Karpas-422 (cell line): Measurements from ENCODE around the gene CNTNAP4. TPM values are rescaled to one million over a fixed set of nuclear protein-coding genes. Genes with fewer than 3 reads are reported as not detected.

Experiments used
- DNase-seq: peaks from one replicate; pipeline ENCODE4 v3.0.0-alpha.2; 2015
- H2AFZ ChIP-seq: fragments of 200-600 bp; sonication (generic); 2 replicates; pipeline ENCODE4 v1.6.1; 2014; ENCODE audit warnings: antibody characterized with exemption, low read length, mixed read lengths
- H3K27ac ChIP-seq: fragments of 200-600 bp; sonication (generic); 2 replicates; pipeline ENCODE4 v1.5.1; 2014; ENCODE audit warnings: mild to moderate bottlenecking, low read length, moderate library complexity
- H3K27me3 ChIP-seq: fragments of 200-600 bp; sonication (generic); 2 replicates; pipeline ENCODE4 v1.6.1; 2014; ENCODE audit warnings: low read length, mixed read lengths
- H3K36me3 ChIP-seq: fragments of 200-600 bp; sonication (generic); 2 replicates; pipeline ENCODE4 v1.6.1; 2014; ENCODE audit warnings: low read length, mixed read lengths; ENCODE audit not compliant: insufficient read depth
- H3K4me1 ChIP-seq: fragments of 200-600 bp; sonication (generic); 2 replicates; pipeline ENCODE4 v1.6.1; 2014; ENCODE audit warnings: mild to moderate bottlenecking, low read length, mixed read lengths
- H3K4me2 ChIP-seq: fragments of 200-600 bp; sonication (generic); 2 replicates; pipeline ENCODE4 v1.6.1; 2014; ENCODE audit warnings: low read length, low read depth, mild to moderate bottlenecking; ENCODE audit not compliant: poor library complexity, severe bottlenecking
- H3K4me3 ChIP-seq: fragments of 200-600 bp; sonication (generic); 2 replicates; pipeline ENCODE4 v1.5.1; 2014; ENCODE audit warnings: mild to moderate bottlenecking, antibody characterized with exemption, low read length, mixed read lengths
- H3K79me2 ChIP-seq: fragments of 200-600 bp; sonication (generic); 2 replicates; pipeline ENCODE4 v1.6.1; 2014; ENCODE audit warnings: mild to moderate bottlenecking, low read length, mixed read lengths
- H3K9ac ChIP-seq: fragments of 200-600 bp; sonication (generic); 2 replicates; pipeline ENCODE4 v1.6.0; 2014; ENCODE audit warnings: low read length
- H3K9me2 ChIP-seq: fragments of 200-600 bp; sonication (generic), shearing (Covaris generic); replicated peaks from 2 replicates; pipeline ENCODE4 v1.6.0; 2014; ENCODE audit warnings: mild to moderate bottlenecking, low read length, moderate library complexity; ENCODE audit not compliant: insufficient read depth
- H3K9me3 ChIP-seq: fragments of 300-700, 200-600 bp; sonication (generic); 2 replicates; pipeline ENCODE4 v1.6.1; 2014; ENCODE audit warnings: low read length, mixed read lengths
- H4K20me1 ChIP-seq: fragments of 200-600 bp; sonication (generic); 2 replicates; pipeline ENCODE4 v1.6.1; 2014; ENCODE audit warnings: mild to moderate bottlenecking, antibody characterized with exemption, low read length, low read depth; ENCODE audit not compliant: insufficient read depth
- total RNA-seq: library from RNA; depleted of rRNA; stranded (reverse); fragments of >200 nt; shearing (Covaris generic); gene quantifications from 2 replicates; pipeline ENCODE4 v1.2.3, GENCODE V29; 2014; ENCODE audit warnings: low replicate concordance

CNTNAP4 gene
- total RNA-seq, 1 experiment from 2014 or later: 1.8 TPM

- Histone ChIP-seq H3K4me2 (no peak overlapping the region), H3K27me3 (no peaks in the 10 kb centered on the region), H3K9me3 (no peaks in the 10 kb centered on the region)
Observed at GRCh38 chr16:76329106-76329505, 51.9 kb downstream of the CNTNAP4 start.

GRCh38 chr16:76335180-76335974, 58.2 kb downstream of the CNTNAP4 start:
- Histone ChIP-seq H3K4me1 (no peaks in the 10 kb centered on the region), H3K36me3 (no peaks in the 10 kb centered on the region), H3K9ac (no peak overlapping the region), H2AFZ (no peak overlapping the region), H3K4me3 (no peak overlapping the region), H3K9me2 (no peaks in the 10 kb centered on the region), H3K4me2 (no peak overlapping the region), H3K79me2 (no peaks in the 10 kb centered on the region), H3K9me3 (no peaks in the 10 kb centered on the region), H3K27ac (no peak overlapping the region), H4K20me1 (no peaks in the 10 kb centered on the region), H3K27me3 (no peaks in the 10 kb centered on the region)
- DNase-seq: no peak

More at GRCh38 chr16:76329106-76329505, 51.9 kb downstream of the CNTNAP4 start:
- H4K20me1 ChIP-seq: no peaks in the 10 kb centered on the region
- H3K4me1 ChIP-seq: no peaks in the 10 kb centered on the region
- H3K79me2 ChIP-seq: no peaks in the 10 kb centered on the region
- H3K36me3 ChIP-seq: no peaks in the 10 kb centered on the region
- H3K9me2 ChIP-seq: no peaks in the 10 kb centered on the region
- DNase-seq: no peak
- H2AFZ ChIP-seq: no peak overlapping the region
- no peak overlapping the region for H3K27ac ChIP-seq
- no peak overlapping the region for H3K4me3 ChIP-seq
- no peak overlapping the region for H3K9ac ChIP-seq

- H3K36me3 ChIP-seq: no peaks in the 10 kb centered on the region
- H4K20me1 ChIP-seq: no peaks in the 10 kb centered on the region
- no peaks in the 10 kb centered on the region for H3K9me2 ChIP-seq
- no peak for DNase-seq
- no peak overlapping the region for H3K4me2 ChIP-seq
- no peak overlapping the region for H2AFZ ChIP-seq
- H3K79me2 ChIP-seq: no peaks in the 10 kb centered on the region
- no peak overlapping the region for H3K9ac ChIP-seq
- no peaks in the 10 kb centered on the region for H3K27me3 ChIP-seq
- no peaks in the 10 kb centered on the region for H3K4me1 ChIP-seq
- no peak overlapping the region for H3K4me3 ChIP-seq
- no peaks in the 10 kb centered on the region for H3K9me3 ChIP-seq
- no peak overlapping the region for H3K27ac ChIP-seq
Observed at GRCh38 chr16:76336112-76336511, 58.9 kb downstream of the CNTNAP4 start.

GRCh38 chr16:76338472-76338871, 61.3 kb downstream of the CNTNAP4 start:
- Histone ChIP-seq H3K36me3 (no peaks in the 10 kb centered on the region), H3K9me2 (no peaks in the 10 kb centered on the region), H3K4me3 (no peak overlapping the region), H3K27me3 (no peaks in the 10 kb centered on the region), H3K4me2 (no peak overlapping the region), H3K27ac (no peak overlapping the region), H4K20me1 (no peaks in the 10 kb centered on the region), H3K9me3 (no peaks in the 10 kb centered on the region), H2AFZ (no peak overlapping the region), H3K4me1 (no peaks in the 10 kb centered on the region), H3K79me2 (no peaks in the 10 kb centered on the region), H3K9ac (no peak overlapping the region)
- no peak for DNase-seq

GRCh38 chr16:76343769-76344168, 66.6 kb downstream of the CNTNAP4 start:
- Histone ChIP-seq H3K36me3 (no peaks in the 10 kb centered on the region), H3K4me1 (no peaks in the 10 kb centered on the region), H3K27me3 (no peaks in the 10 kb centered on the region; the same call in 1 of the 2 replicates), H3K4me3 (no peak overlapping the region), H2AFZ (no peak overlapping the region), H3K9ac (no peak overlapping the region), H3K4me2 (no peak overlapping the region), H3K9me2 (no peaks in the 10 kb centered on the region), H3K27ac (no peak overlapping the region), H3K79me2 (no peaks in the 10 kb centered on the region), H3K9me3 (no peaks in the 10 kb centered on the region), H4K20me1 (no peaks in the 10 kb centered on the region)
- no peak for DNase-seq

GRCh38 chr16:76345163-76345661, 68.0 kb downstream of the CNTNAP4 start:
- no peaks in the 10 kb centered on the region for H3K4me1 ChIP-seq
- H3K9me2 ChIP-seq: no peaks in the 10 kb centered on the region
- no peaks in the 10 kb centered on the region for H3K9me3 ChIP-seq
- H3K36me3 ChIP-seq: no peaks in the 10 kb centered on the region
- no peaks in the 10 kb centered on the region for H3K79me2 ChIP-seq
- no peaks in the 10 kb centered on the region; the same call in 1 of the 2 replicates for H3K27me3 ChIP-seq
- no peak overlapping the region for H3K4me2 ChIP-seq
- no peaks in the 10 kb centered on the region for H4K20me1 ChIP-seq
- H3K4me3 ChIP-seq: no peak overlapping the region
- H3K9ac ChIP-seq: no peak overlapping the region
- DNase-seq: no peak
- H2AFZ ChIP-seq: no peak overlapping the region
- H3K27ac ChIP-seq: no peak overlapping the region

- Histone ChIP-seq H3K9me3 (no peaks in the 10 kb centered on the region), H3K36me3 (no peaks in the 10 kb centered on the region), H3K27me3 (no peaks in the 10 kb centered on the region; the same call in 1 of the 2 replicates), H3K4me3 (no peak overlapping the region), H3K9ac (no peak overlapping the region), H3K27ac (no peak overlapping the region), H4K20me1 (no peaks in the 10 kb centered on the region), H3K9me2 (no peaks in the 10 kb centered on the region), H3K4me1 (no peaks in the 10 kb centered on the region), H3K79me2 (no peaks in the 10 kb centered on the region), H3K4me2 (no peak overlapping the region), H2AFZ (no peak overlapping the region)
- DNase-seq: no peak
Observed at GRCh38 chr16:76346210-76346609, 69.0 kb downstream of the CNTNAP4 start.

- H3K9me3 ChIP-seq: no peaks in the 10 kb centered on the region
- H3K4me2 ChIP-seq: no peak overlapping the region
- H4K20me1 ChIP-seq: no peaks in the 10 kb centered on the region
- no peak overlapping the region for H3K27ac ChIP-seq
- no peak overlapping the region for H3K9ac ChIP-seq
- H3K79me2 ChIP-seq: no peaks in the 10 kb centered on the region
- no peaks in the 10 kb centered on the region for H3K9me2 ChIP-seq
- no peak overlapping the region for H2AFZ ChIP-seq
- H3K4me3 ChIP-seq: no peak overlapping the region
- H3K36me3 ChIP-seq: no peaks in the 10 kb centered on the region
- no peak for DNase-seq
- no peaks in the 10 kb centered on the region for H3K4me1 ChIP-seq
- no peaks in the 10 kb centered on the region; the same call in 1 of the 2 replicates for H3K27me3 ChIP-seq
Observed at GRCh38 chr16:76351441-76351840, 74.2 kb downstream of the CNTNAP4 start.
